ENCODE results near the gene KCP.

KCP gene

GRCh38 chr7:128854396-128854795 is 56.1 kb downstream of the KCP start:
- Mint-ChIP-seq H3K9me3 (no peaks in the 10 kb centered on the region), H3K27me3 (peaks cover 17% of the 10 kb centered on the region), H3K27ac (no peak overlapping the region), H3K4me3 (no peak overlapping the region), H3K4me1 (ENCODE audit: low read depth) (peaks cover under 1% of the 10 kb centered on the region), H3K36me3 (ENCODE audit: low read depth) (no peaks in the 10 kb centered on the region)
- intact Hi-C loops (cut with micrococcal nuclease): no loop called here

DNA sequence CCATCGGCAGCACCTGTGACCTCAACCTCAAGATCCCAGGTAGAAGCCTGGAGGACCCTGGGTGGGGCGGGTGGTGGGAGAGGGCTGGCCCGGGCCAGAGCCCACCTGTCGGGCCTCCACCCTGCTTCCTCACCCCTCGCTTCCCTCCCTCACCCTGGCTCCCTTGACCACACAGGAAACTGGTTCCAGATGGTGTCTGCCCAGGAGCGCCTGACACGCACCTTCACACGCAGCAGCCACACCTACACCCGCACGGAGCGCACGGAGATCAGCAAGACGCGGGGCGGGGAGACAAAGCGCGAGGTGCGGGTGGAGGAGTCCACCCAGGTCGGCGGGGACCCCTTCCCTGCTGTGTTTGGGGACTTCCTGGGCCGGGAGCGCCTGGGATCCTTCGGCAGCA is 56.7 kb downstream of the KCP start:
- H3K27ac Mint-ChIP-seq: no peak overlapping the region
- H3K9me3 Mint-ChIP-seq: no peaks in the 10 kb centered on the region
- no peaks in the 10 kb centered on the region for H3K4me1 Mint-ChIP-seq (ENCODE audit: low read depth)

GRCh38 chr7:128852537-128853254 is 57.8 kb downstream of the KCP start:
- peaks cover 19% of the 10 kb centered on the region for H3K27me3 Mint-ChIP-seq
- no peaks in the 10 kb centered on the region for H3K36me3 Mint-ChIP-seq (ENCODE audit: low read depth)
- H3K4me3 Mint-ChIP-seq: no peak overlapping the region
- intact Hi-C loops (cut with micrococcal nuclease): no loop called here
- no peak overlapping the region for H3K27ac Mint-ChIP-seq
- no peaks in the 10 kb centered on the region for H3K9me3 Mint-ChIP-seq
- H3K4me1 Mint-ChIP-seq (ENCODE audit: low read depth): no peaks in the 10 kb centered on the region

More for the DNA sequence above, 56.7 kb downstream of the KCP start:
- Mint-ChIP-seq H3K36me3 (ENCODE audit: low read depth) (no peaks in the 10 kb centered on the region), H3K27me3 (peaks cover 19% of the 10 kb centered on the region), H3K4me3 (no peak overlapping the region)
- intact Hi-C loops (cut with micrococcal nuclease): no loop called here

DNA sequence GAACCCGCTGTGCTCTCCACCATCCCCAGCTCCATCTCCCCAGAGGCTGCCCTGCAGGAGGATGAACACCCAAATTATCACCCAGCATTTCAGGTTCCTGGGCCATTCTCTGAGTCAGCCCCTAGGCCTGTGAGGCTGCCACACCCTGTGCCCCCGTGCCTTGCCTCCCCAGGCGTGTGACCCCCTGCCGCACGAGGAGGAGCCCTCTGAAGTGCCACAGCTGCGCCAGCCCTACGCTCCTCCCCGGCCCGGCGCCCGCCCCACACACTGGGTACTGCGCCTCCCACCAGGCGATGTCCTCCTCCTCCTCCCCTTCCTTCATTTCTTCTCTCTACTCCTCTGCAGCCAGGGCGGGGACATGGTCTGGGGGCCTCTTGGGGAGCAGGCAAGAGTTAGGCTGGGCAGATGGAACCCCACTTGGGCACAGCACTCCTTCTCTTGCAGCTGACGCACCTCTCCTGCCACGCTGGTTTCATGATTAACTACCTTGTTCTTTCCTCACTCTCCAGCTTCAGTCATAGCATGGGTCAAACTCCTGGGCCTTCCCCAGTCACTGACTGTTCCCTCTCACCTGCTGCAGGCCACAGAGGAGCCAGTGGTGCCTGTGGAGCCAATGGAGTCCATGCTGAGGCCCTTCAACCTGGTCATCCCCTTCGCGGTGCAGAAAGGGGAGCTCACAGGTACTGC is 60.6 kb downstream of the KCP start:
- no peak overlapping the region for H3K4me3 Mint-ChIP-seq
- no peaks in the 10 kb centered on the region for H3K4me1 Mint-ChIP-seq (ENCODE audit: low read depth)
- no peak overlapping the region for H3K27ac Mint-ChIP-seq
- no peaks in the 10 kb centered on the region for H3K36me3 Mint-ChIP-seq (ENCODE audit: low read depth)
- H3K27me3 Mint-ChIP-seq: peaks cover 12% of the 10 kb centered on the region
- no peaks in the 10 kb centered on the region for H3K9me3 Mint-ChIP-seq
- intact Hi-C loops (cut with micrococcal nuclease): no loop called here

DNA sequence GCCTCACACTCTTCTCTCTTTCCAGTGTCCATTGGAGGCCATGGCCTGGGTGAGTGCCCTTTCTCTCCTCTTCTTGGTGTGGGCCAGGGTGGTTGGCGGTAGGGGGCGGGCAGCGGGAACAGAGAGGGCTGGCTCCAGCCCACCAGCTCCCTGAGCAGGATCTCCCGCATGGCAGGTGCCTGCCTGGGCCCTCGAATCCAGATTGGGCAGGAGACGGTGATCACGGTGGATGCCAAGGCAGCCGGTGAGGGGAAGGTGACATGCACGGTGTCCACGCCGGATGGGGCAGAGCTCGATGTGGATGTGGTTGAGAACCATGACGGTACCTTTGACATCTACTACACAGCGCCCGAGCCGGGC is 61.4 kb downstream of the KCP start:
- H3K4me1 Mint-ChIP-seq (ENCODE audit: low read depth): no peaks in the 10 kb centered on the region
- intact Hi-C loops (cut with micrococcal nuclease): no loop called here
- no peaks in the 10 kb centered on the region for H3K9me3 Mint-ChIP-seq
- peaks cover 10% of the 10 kb centered on the region for H3K27me3 Mint-ChIP-seq
- H3K4me3 Mint-ChIP-seq: no peak overlapping the region
- H3K27ac Mint-ChIP-seq: no peak overlapping the region
- no peaks in the 10 kb centered on the region for H3K36me3 Mint-ChIP-seq (ENCODE audit: low read depth)

GRCh38 chr7:128848289-128849155 is 62.0 kb downstream of the KCP start:
- H3K9me3 Mint-ChIP-seq: no peaks in the 10 kb centered on the region
- H3K27me3 Mint-ChIP-seq: peaks cover 7% of the 10 kb centered on the region
- no peaks in the 10 kb centered on the region for H3K36me3 Mint-ChIP-seq (ENCODE audit: low read depth)
- H3K4me3 Mint-ChIP-seq: no peak overlapping the region
- intact Hi-C loops (cut with micrococcal nuclease): no loop called here
- H3K27ac Mint-ChIP-seq: no peak overlapping the region
- H3K4me1 Mint-ChIP-seq (ENCODE audit: low read depth): no peaks in the 10 kb centered on the region

GRCh38 chr7:128847721-128848211 is 62.7 kb downstream of the KCP start:
- Mint-ChIP-seq H3K27ac (no peak overlapping the region), H3K9me3 (no peaks in the 10 kb centered on the region), H3K4me3 (no peak overlapping the region), H3K36me3 (ENCODE audit: low read depth) (no peaks in the 10 kb centered on the region), H3K27me3 (peaks cover 4% of the 10 kb centered on the region), H3K4me1 (ENCODE audit: low read depth) (no peaks in the 10 kb centered on the region)
- intact Hi-C loops (cut with micrococcal nuclease): no loop called here

DNA sequence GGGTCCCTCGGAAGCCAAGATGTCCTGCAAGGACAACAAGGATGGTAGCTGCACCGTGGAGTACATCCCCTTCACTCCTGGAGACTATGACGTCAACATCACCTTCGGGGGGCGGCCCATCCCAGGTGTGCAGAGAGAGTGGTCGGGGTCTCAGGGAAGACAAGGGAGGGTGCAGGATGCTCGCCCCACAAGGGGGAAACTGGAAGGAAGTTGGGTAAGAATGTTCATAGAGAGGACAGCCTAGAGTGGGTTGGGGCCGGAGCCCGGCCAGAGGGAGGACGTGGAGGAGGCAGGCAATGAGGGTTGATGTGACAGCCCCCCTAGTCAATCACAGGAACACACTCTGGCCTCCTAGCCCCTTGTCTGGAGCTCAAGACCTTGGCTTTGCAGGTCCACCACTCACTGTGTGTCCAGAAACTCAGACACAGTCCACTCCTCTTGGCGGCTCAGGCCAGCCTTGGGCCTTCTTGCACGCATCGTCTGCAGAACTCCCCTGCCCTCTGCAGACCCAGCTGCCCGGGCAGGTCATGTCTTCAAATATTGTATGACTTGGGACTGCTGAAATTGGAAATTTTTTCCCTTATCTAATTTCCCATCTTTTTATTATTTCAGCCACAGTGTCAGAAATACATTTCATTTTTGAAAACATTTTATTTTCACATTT is 63.6 kb downstream of the KCP start:
- H3K27ac Mint-ChIP-seq: no peak overlapping the region
- intact Hi-C loops (cut with micrococcal nuclease): no loop called here
- peaks cover 5% of the 10 kb centered on the region for H3K27me3 Mint-ChIP-seq
- H3K36me3 Mint-ChIP-seq (ENCODE audit: low read depth): no peaks in the 10 kb centered on the region
- H3K4me3 Mint-ChIP-seq: no peak overlapping the region
- H3K9me3 Mint-ChIP-seq: no peaks in the 10 kb centered on the region
- H3K4me1 Mint-ChIP-seq (ENCODE audit: low read depth): peaks cover 4% of the 10 kb centered on the region

GRCh38 chr7:128845987-128846386 is 64.5 kb downstream of the KCP start:
- Mint-ChIP-seq H3K36me3 (ENCODE audit: low read depth) (no peaks in the 10 kb centered on the region), H3K27me3 (peaks cover 5% of the 10 kb centered on the region), H3K27ac (no peak overlapping the region), H3K4me3 (no peak overlapping the region), H3K4me1 (ENCODE audit: low read depth) (peaks cover 6% of the 10 kb centered on the region), H3K9me3 (no peaks in the 10 kb centered on the region)
- intact Hi-C loops (cut with micrococcal nuclease): no loop called here

DNA sequence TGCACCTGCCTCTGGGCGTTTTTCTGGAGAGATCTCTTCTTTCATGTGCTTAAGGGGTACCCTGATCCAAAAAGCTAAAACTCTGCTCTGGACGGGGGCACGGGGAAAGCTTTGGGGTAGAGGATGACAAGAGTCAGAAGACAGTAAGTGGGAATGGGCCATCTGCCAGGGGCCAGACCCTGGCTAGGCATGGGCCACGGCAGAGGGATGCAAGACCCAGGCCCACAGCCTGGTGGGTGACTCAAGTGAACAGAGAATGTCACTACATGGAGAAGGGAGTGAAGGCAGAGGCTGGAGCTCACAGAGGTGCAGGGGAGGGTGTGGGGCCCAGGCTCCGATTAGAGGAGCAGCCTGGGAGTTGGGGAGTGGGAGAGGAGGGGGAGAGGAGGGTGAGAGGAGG is 65.0 kb downstream of the KCP start:
- H3K27me3 Mint-ChIP-seq: peaks cover 5% of the 10 kb centered on the region
- H3K27ac Mint-ChIP-seq: no peak overlapping the region
- peaks cover 6% of the 10 kb centered on the region for H3K4me1 Mint-ChIP-seq (ENCODE audit: low read depth)
- H3K36me3 Mint-ChIP-seq (ENCODE audit: low read depth): no peaks in the 10 kb centered on the region
- intact Hi-C loops (cut with micrococcal nuclease): no loop called here
- no peaks in the 10 kb centered on the region for H3K9me3 Mint-ChIP-seq
- no peak overlapping the region for H3K4me3 Mint-ChIP-seq

DNA sequence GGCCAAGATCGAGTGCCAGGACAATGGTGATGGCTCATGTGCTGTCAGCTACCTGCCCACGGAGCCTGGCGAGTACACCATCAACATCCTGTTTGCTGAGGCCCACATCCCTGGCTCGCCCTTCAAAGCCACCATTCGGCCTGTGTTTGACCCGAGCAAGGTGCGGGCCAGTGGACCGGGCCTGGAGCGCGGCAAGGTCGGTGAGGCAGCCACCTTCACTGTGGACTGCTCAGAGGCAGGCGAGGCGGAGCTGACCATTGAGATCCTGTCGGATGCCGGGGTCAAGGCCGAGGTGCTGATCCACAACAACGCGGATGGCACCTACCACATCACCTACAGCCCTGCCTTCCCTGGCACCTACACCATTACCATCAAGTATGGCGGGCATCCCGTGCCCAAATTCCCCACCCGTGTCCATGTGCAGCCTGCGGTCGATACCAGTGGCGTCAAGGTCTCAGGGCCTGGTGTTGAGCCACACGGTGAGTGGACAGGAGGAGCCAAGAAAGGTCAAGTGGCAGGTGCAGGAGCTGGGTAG is 65.7 kb downstream of the KCP start:
- Mint-ChIP-seq H3K27me3 (peaks cover 5% of the 10 kb centered on the region), H3K4me1 (ENCODE audit: low read depth) (peaks cover 6% of the 10 kb centered on the region), H3K4me3 (no peak overlapping the region), H3K27ac (no peak overlapping the region), H3K36me3 (ENCODE audit: low read depth) (no peaks in the 10 kb centered on the region), H3K9me3 (no peaks in the 10 kb centered on the region)
- intact Hi-C loops (cut with micrococcal nuclease): loop anchor here (5.0 kb wide), 1 partner anchor 37 kb away; no protein-coding TSS in a partner anchor

DNA sequence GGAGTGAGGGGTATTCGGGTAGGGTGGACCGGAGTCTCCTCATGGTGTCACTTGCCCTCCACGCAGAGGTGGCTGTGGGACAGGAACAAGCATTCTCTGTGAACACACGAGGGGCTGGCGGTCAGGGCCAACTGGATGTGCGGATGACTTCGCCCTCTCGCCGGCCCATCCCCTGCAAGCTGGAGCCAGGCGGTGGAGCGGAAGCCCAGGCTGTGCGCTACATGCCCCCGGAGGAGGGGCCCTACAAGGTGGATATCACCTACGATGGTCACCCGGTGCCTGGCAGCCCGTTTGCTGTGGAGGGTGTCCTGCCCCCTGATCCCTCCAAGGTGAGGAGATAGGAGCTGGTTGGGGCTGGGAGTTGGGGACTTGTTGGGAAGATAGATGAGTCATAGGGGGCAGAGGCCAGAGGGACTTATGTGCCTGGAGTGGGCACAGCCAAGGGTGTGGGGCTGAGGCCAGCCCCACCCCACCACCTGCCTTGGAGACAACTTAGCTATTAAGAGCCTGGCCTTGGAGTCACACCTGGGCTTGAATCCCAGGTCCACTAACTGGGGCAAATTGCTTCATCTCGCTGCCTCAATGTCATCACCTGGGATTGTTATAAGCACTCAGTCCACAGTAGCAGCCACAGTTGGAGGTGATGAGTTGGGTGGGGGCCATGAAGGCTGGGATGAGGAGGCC is 66.4 kb downstream of the KCP start:
- H3K9me3 Mint-ChIP-seq: no peaks in the 10 kb centered on the region
- H3K36me3 Mint-ChIP-seq (ENCODE audit: low read depth): no peaks in the 10 kb centered on the region
- no peak overlapping the region for H3K27ac Mint-ChIP-seq
- intact Hi-C loops (cut with micrococcal nuclease): loop anchor here (5.0 kb wide), 1 partner anchor 38 kb away; no protein-coding TSS in a partner anchor
- no peak overlapping the region for H3K4me3 Mint-ChIP-seq
- H3K4me1 Mint-ChIP-seq (ENCODE audit: low read depth): peaks cover 6% of the 10 kb centered on the region
- H3K27me3 Mint-ChIP-seq: peaks cover 4% of the 10 kb centered on the region

All from dendritic cell treated with granulocyte-macrophage colony-stimulating factor and Interleukin-4, amounts not matched to agents 40 ng/mL and 50 ng/mL, for 4 days (primary cell).